SKM-1 (cell line): ENCODE data around the gene PICALM.
"Not testable (repeated sequence)": the region's sequence is repeated elsewhere in the genome, so short reads cannot be mapped to it uniquely, and the experiment has no call there.

Source experiments
- DNase-seq: peaks from one replicate; lab custom pipeline; 2025; ENCODE audit not compliant: unreplicated experiment; lab: John Stamatoyannopoulos, UW

PICALM gene

DNA sequence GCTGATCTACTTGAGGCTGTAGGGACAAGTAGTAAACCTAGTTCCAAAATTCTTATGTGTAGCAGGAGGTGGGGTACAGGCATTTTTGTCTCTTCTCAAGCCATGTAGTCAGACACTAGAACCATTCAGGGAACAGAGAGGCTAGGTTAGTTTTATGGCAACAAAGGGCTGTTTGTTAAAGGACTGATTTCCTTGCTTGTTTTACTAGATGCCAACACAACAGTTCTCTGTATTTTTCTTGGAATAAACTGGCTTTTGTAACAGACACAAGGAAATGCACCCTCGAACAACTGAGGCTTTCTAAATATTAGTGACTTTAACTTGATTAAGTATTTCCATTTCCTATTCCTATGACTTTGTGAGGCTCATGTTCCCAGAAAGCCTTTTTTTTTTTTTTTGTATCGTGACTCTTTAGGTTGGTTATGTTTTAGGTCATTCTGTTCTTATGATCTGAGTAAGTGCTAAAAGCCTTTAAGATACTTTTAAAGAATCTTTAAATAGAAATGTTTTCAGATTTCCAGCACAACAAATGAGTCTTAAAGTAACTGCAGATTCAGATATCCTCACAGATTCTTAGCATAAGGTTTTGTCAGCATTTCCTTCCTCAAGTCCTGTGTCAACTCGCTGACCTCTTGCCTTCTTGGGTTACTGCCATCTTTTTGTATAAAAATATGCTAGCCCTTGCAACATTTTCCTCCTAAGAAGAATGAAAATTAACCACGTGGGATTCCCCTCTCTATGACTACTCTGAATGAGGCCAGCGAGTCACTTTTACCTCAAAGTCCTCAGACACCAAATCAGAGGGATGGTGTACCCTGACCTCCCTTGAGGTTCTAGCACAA is 121.2 kb downstream of the PICALM start:
- peak; percentile 28 for DNase-seq

DNA sequence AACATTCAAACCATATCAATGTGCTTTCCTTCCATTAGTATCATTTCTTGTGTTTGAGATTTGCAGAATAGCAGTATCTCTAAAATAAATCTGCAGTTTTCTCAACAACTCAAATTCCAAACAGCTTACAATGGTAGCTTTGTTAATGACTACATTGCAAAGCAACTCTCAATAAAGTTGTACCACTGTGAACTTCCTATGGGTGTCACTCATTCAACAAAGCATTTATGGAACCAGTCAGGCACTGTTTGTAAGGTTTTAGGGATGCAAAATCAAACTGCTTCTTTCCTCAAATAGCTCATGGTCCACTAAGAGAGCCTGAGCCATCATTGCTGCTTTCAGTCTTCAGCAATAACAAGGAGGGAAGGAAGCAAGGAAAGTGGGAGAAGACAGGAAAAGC is 122.7 kb downstream of the PICALM start:
- DNase-seq, result no peak

DNA sequence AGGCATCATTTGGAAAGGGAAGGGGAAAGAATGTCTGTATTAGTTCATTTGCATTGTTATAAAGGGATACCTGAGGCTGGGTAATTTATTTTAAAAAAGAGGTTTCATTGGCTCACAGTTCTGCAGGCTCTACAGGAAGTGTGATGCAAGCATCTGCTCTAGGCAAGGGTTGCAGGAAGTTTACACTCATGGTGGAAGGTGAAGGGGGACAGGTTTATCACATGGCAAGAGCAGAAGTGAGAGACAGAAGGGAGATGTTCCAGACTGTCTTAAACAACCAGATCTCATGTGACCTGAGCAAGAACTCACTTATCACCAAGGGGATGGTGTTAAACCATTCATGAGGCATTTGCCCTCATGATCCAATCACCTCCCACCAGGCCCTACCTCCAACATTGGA is 123.1 kb downstream of the PICALM start:
- DNase-seq, result peak; percentile 18

DNA sequence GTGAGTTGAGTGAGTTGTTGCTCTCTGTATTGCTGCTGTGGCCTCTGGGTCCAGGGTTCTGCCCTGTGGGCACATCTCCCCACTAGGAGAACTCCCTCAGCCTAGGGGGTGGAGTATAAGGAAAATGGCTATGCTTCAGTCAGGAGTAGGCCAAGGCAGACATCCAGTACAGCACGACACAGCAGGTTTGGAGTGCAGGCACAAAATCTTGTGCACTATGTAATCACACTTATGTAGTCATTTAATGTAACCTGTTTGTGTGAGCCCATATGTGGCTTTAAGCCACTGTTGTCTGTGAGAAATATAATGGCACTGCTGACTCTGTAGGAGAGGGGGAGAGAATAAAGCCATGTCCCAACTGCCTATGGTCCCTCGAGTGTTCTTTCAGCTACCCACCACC is 123.6 kb downstream of the PICALM start:
- no peak for DNase-seq

DNA sequence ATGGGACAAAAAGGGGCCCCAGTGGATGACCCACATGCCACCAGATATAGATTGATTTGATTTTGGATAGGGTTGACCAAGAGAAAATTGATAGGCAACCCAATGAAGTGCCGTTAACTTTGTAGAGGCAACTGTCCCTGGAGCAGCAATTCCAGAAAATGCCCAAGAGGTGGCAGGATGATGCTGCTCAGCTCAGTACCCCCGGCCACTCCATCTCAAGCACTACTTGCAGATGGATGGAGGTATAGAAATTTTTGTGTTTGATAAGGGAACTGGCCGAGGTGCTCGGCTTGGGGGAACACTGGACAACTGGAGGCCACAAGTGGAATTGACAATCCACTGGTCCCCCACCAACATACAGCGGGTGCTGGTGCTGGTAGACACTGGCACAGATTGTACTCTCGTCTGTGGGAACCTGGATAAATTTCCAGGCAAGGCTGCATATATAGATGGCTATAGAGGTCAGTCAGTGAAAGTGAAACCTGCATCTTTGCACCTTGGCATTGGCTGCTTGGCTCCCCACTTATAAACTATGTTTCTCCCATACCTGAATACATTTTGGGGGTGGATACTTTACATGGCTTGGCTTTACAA is 127.4 kb downstream of the PICALM start:
- peak; percentile 24 for DNase-seq

DNA sequence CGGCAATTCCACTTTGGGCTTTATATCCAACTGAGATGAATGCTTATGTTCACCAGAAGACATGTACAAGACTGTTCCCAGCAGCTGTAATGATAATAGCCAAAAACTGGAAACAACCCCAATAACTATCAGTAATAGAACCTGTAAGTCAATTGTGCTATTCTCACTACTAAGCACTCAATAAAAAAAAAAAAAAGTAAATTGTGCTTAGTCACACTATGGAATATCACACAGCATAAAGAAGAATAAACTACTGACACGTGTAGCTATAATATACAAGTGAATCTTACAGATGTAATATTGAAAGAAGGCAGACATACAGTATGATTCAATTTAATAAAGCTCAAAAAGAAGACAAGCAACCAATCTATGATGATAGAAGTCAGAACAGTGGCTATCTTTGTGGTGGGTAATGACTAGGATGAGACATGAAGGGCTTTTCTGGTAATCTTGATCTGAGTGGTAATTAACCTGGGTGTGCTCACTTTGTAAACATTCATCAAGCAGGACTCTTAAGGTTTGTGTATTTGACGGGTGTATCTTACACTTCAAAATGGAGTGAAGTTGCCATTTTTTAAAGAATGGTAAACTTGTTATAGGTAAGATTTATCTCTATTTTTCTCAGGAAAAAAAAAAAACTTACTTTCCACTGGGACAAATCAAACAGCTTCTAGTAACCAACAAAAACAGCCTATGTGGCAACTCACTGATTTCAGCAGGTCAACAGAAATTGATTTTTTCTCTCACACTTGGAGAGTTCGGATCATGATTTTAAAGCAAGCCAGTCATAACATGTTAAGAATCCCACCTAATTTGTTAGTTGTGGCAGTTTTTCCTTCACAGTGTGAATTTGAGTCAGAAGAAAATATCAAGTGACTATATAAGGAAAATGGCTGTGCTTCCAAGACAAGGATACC is 129.5 kb downstream of the PICALM start:
- no peak for DNase-seq

DNA sequence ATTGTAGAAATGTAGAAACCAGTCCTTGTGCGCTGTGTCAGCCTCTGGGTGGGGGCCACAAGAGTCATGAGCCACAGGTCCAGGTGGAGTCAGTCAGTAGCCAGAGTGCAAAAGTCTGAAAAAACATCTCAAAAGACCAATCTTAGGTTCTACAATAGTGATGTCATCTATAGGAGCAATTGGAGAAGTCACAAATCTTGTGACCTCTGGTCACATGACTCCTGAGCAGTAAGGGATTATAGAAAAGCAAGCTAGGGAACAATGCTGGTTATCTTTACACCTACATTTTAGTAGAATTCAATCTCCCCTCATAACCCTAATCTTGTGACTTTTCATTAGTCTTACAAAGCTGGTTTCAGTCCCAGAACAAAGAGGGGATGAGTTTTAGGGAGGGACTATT is 131.0 kb downstream of the PICALM start:
- DNase-seq, result no peak

DNA sequence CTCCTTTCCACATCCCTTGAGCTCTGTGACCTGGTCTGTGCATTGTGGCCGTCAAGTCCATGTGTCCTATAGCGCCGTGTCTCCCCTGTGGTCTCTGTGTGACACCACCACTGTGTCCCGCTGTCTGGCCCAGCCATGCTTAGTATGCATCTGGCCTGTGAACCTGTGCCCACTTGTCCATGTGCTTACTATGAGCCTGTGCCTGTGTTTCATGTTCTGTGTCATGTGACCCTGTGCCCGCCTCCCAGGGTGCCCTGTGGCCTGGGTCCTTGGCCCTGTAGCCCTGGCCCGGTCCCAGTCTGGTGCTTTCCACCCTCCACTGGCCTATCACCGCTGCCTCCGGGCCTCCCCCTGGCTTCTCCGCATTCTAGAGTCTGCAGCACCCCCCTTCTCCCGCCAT is 133.1 kb downstream of the PICALM start:
- DNase-seq, result no peak

DNA sequence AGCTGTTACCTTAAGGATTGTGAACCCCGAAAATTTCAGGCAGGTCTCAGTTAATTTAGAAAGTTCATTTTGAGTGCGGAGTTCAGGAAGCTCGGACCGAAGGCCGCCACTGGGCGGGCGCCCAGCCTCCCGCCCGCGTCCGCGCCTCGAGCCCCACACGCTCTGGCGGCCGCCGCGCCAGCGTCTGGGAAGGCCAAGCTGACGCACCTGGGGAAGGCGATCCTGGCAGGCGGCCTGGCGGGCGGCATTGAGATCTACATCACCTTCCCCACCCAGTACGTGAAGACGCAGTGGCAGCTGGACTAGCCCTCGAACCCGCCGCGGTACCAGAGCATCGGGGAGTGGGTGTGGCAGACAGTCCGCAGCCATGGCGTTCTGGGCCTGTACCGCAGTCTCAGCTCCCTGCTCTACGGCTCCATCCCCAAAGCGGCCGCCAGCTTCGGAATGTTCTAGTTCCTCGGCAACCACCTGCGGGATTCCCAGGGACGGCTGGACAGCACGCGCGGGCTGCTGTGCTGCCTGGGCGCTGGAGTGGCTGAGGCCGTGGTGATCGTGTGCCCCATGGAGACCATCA is 134.2 kb downstream of the PICALM start:
- no peak for DNase-seq

DNA sequence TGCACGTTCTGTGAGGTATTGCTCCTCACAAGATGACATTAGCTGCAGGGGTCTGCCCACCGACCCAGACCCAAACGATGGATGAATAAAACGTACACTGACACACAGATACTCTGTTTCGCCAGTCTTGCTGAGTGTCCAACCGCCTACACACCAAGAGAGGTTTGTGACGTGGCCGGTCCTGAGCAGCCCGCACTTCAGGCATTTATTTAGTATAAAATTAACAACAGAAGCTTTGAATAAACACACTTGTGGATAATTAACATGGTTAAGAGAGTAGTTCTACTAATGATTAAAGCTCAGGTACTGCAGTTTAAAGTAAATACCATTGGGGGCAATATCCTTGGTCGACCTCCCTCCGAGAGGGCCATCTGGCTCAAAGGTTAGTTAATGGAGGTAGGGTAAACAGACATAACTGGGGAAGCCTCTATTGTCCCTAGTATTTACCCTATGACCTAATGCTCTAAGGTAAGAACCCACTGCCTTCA is 138.0 kb downstream of the PICALM start:
- no peak for DNase-seq

DNA sequence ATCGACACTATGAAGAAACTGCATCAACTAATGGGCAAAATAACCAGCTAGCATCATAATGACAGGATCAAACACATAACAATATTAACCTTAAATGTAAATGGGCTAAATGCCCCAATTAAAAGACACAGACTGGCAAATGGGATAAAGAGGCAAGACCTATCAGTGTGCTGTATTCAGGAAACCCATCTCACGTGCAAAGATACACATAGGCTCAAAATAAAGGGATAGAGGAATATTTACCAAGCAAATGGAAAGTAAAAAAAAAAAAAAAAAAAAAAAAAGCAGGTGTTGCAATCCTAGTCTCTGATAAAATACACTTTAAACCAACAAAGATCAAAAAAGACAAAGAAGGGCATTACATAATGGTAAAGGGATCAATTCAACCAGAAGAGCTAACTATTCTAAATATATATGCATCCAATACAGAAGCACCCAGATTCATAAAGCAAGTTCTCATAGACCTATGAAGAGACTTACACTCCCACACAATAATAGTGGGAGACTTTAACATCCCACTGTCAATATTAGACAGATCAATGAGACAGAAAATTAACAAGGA is 142.2 kb downstream of the PICALM start:
- not testable (repeated sequence) for DNase-seq

DNA sequence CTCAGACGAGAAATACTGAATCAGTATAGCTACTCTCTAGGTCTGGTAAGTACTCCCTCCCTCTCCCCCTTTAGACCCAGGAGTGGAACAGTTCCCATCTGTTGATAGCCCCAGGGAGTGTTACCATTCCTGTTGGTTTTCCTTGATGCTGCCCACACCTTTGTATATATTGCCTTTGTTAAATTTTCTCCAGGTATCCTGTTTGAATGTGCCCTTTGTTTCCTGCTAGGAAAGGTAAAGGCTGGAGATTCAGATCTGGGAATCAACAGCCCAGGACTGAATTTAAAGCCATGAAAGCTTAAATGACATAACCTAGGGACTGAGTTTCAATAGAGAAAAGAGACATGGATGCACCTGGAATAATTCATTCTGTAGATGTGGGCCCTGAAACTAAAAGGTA is 145.4 kb downstream of the PICALM start:
- no peak for DNase-seq

DNA sequence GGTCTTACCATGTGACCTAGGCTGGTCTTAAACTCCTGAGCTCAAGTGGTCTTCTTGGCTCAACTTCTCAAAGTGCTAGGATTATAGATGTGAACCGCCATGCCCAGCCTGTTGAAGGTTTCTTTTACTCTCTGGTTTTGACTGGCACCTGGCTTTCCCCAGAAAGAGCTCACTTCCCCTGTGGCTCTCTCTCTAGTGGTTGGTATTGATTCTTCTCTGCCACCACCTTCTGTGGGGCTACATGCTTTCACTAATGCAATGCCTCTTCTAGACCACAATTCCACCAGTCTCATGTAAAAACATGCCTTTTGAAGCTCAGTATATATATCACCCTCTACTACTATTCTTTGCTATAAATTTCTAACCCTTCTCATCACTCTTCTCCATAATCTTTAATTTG is 146.5 kb downstream of the PICALM start:
- no peak for DNase-seq

DNA sequence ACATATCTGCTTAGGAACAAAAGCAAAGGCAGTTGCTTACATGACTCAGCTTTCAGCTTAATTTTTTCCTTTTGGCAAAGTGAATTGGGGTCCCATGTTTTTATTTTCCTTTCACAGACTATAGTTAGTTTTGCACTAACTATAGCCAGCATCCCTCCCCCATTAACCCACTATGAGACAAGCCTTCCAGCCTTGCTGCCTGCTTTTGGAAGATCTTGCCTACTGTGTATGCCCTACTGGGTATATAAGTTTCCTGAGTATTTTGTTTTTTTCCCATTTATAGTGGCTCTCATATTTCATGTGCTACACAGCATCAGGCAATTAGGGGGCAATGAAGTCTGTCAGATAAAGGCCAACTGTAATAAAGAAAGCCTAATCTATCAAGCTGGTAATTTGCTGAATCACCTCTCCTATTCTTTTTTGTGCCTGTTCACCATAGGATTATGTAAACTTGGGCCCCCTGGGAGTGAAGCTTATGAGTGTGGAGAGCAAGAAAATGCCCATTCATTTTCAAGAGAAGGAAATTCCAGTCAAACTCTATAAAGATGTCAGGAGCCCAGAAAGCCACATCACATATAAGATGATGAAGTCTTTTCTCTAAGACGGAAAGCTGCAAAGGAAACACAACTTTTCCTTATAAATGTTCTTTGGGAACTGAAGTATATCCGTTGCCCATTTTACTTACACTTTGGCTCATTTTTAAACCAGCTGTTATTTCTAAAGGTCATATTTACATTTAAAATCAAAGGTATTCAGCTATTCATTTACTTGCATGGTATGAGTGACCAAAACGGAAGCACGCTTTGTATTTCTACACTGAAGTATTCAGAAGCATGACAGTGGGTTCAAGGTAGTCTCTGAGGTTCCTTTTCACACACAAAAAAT is 149.7 kb downstream of the PICALM start:
- no peak for DNase-seq

DNA sequence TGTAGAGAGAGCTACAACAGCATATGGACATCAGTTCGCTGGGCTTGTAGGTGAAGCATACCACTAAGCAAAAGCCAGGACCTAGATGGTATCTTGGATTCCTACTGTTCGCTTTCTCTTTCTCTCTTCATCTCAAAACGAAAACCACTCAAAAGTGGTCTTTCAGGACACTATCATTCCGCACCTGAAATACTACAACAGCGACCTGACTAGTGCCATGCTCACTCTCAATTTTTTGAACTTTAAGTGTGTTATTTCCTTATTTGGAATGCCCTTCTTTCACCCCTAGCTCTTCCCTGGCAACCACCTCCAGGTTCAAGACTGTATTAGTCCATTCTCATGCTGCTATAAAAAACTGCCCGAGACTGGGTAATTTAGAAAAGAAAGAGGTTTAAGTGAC is 154.5 kb downstream of the PICALM start:
- no peak for DNase-seq

DNA sequence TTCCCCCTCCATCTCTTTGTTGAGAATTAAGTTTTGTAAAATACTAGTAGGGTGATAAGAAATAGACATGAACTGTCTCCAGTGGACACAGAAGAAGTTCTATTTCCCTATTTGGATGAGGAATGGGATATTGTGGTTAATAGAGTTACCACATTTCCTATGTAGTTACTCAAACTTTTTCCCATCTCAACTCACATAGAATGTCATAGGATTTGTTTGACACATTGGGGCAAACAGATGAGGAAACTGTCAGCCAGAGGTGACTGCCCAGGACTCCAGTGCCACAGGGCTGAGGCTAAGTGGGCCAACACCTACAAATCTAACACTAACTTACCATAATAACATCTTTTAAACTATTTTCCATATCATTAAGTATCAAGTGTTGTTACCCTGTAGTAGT is 155.4 kb downstream of the PICALM start:
- peak; percentile 11 for DNase-seq

DNA sequence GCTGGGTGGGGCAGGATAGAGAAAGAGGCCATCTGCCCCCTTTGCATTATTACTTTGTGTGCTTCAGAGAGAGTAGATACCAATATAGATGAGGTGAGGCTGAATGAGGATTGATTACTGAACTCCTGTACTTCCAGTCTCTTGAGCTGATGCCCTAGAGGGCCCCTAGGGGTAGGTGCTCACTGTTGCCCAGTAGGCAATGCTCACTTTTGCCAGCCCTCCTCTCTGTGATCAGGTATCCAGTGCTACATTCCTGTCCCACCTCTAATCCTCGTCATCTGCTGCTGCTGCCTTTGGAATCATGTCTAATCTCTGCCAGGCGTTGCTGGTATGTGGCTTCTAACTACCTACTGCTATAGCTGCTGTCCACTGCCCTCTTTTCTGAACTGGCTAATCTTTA is 156.5 kb downstream of the PICALM start:
- no peak for DNase-seq
